Measurements from ENCODE around the gene EFCAB13. TPM values are rescaled to one million over a fixed set of nuclear protein-coding genes. Genes with fewer than 3 reads are reported as not detected.
"Not testable (repeated sequence)": the region's sequence is repeated elsewhere in the genome, so short reads cannot be mapped to it uniquely, and the experiment has no call there.

EFCAB13 gene
- total and polyA plus RNA-seq, 2 donors: 1.4 to 25.0 TPM

GRCh38 chr17:47466976-47467375, 143.2 kb downstream of the EFCAB13 start:
- not testable (repeated sequence) for DNase-seq (ENCODE audit: extremely low spot score); H3K36me3 ChIP-seq (ENCODE audit: insufficient read depth); H3K4me3 ChIP-seq (ENCODE audit: low read depth, low read length); H3K27ac ChIP-seq (ENCODE audit: low read depth); H3K4me1 ChIP-seq (ENCODE audit: insufficient read depth)
- WGBS: 85% methylated on average over 4 of the region's 4 CpGs

DNA sequence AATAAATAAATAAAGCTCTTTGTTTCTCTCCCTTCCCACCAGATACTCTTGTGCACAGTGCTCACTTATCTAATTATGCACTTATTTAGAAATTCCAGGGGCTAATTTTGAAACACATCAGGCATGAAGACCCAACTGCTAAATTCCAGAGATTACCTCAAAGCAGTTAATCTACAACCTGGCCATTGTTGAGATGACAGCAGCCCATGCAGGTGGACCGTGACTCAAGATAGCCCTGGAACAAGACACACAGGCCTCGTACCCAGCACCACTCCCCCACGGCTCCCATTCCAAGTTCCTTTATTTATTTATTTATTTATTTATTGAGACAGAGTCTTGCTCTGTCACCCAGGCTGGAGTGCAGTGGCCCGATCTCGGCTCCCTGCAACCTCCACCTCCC, 147.1 kb downstream of the EFCAB13 start:
- Histone ChIP-seq H3K36me3 (ENCODE audit: insufficient read depth) (no peaks in the 10 kb centered on the region), H3K4me1 (ENCODE audit: insufficient read depth) (no peaks in the 10 kb centered on the region)
- 96% methylated on average over 5 of the region's 5 CpGs for WGBS

DNA sequence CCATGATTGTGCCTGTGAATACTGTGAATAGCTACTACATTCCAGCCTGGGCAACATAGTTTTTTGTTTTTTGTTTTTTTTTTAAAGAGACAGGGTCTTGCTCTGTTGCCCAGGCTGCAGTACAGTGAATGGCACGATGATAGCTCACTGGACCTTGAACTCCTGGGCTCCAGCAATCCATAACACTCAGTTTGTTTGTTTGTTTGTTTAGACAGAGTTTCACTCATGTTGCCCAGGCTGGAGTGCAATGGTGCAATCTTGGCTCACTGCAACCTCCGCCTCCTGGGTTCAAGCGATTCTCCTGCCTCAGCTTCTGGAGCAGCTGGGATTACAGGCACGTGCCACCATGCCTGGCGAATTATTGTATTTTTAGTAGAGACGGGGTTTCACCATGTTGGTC, 148.3 kb downstream of the EFCAB13 start:
- not testable (repeated sequence) for DNase-seq (ENCODE audit: extremely low spot score); H3K36me3 ChIP-seq (ENCODE audit: insufficient read depth); H3K4me1 ChIP-seq (ENCODE audit: insufficient read depth); H3K27ac ChIP-seq (ENCODE audit: low read depth); H3K4me3 ChIP-seq (ENCODE audit: low read depth, low read length)
- WGBS: 96% methylated on average over 6 of the region's 6 CpGs

More for the DNA sequence above, 147.1 kb downstream of the EFCAB13 start:
- H3K4me3 ChIP-seq (ENCODE audit: low read depth, low read length): no peak overlapping the region
- no peak overlapping the region for H3K27ac ChIP-seq (ENCODE audit: low read depth)
- DNase-seq (ENCODE audit: extremely low spot score): no peak

Other genes with a start within 250 kb of the EFCAB13 start
- 110 TPM for gene CDC27, start 134.7 kb upstream of the EFCAB13 start, total RNA-seq
- 33.8 TPM for gene CDC27, start 134.7 kb upstream of the EFCAB13 start, polyA plus RNA-seq
- 31.7 TPM for gene MYL4, start 114.6 kb upstream of the EFCAB13 start, total RNA-seq
- gene MYL4, start 114.6 kb upstream of the EFCAB13 start, polyA plus RNA-seq: 0.53 TPM
- 20.2 TPM for gene ITGB3, start 70.1 kb upstream of the EFCAB13 start, total RNA-seq
- 19.2 TPM for gene ITGB3, start 70.1 kb upstream of the EFCAB13 start, polyA plus RNA-seq
- gene NPEPPS, start 207.2 kb downstream of the EFCAB13 start, total RNA-seq: 202 TPM
- gene NPEPPS, start 207.2 kb downstream of the EFCAB13 start, polyA plus RNA-seq: 53.1 TPM

Measured in urinary bladder (tissue), 4 donors.